ELR (cell line): ENCODE data around the gene IQSEC1.
A peak's percentile ranks its signal among the peaks of the same experiment; 100 is the strongest.

Experiments
- DNase-seq: peaks from one replicate; pipeline ENCODE4 v3.0.0-alpha.2; 2015; ENCODE audit warnings: low read depth

The IQSEC1 gene

GRCh38 chr3:13073326-13074005 lies at the start of gene IQSEC1:
TSS of gene IQSEC1 (minus strand) at chr3:13073429. CDS start at chr3:13073014, 415 bp downstream.
- no peak for DNase-seq

- DNase-seq, result no peak
Observed at GRCh38 chr3:13122081-13123012, 49.1 kb upstream of the IQSEC1 start.

- no peak for DNase-seq
Observed at GRCh38 chr3:13121553-13122001, 48.3 kb upstream of the IQSEC1 start.

GRCh38 chr3:13120928-13121552 lies 47.8 kb upstream of the IQSEC1 start:
- no peak for DNase-seq

GRCh38 chr3:13120289-13120927 lies 47.2 kb upstream of the IQSEC1 start:
- DNase-seq, result no peak

DNA sequence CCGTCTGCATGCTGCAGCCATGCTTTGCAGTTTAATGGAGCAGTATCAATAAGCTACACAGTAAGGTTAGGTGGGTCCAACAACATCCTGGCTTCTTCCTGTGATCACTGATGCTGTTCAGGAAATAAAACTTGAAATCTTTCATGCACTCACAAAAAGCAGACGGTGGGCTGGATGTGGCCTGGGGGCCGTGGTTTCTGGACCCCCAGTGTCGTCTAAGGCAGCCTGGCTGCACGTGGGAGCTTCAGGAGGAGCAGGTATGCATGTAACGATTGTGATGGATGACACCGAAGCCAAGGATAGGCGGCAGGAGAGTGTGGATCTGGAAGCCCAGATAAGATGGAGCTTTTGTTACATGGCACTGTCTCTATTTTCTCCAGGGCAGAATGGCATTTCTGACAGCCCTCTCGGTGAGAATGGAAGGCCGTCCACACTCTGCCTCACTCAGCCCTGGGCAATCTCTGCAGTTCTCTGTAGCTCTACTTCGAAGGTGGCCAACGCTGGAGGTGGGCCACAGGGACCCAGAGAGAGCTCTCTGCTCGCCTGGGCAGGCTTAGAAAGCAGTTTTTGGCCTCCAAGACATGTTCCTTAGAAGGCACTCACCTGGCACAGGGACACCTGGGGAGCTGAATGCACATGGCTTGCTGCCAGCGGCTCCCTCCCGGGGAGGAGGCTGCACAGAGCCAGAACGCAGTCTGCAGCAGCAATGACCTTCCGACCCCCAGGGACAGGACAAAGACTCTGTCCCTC lies 46.4 kb upstream of the IQSEC1 start:
- no peak for DNase-seq

GRCh38 chr3:13116426-13116825 lies 43.2 kb upstream of the IQSEC1 start:
- DNase-seq, result no peak

GRCh38 chr3:13115991-13116390 lies 42.8 kb upstream of the IQSEC1 start:
- no peak for DNase-seq

GRCh38 chr3:13115576-13115910 lies 42.3 kb upstream of the IQSEC1 start:
- DNase-seq, result no peak

- no peak for DNase-seq
Observed at GRCh38 chr3:13114811-13115575, 41.8 kb upstream of the IQSEC1 start.

- DNase-seq, result no peak
Observed at GRCh38 chr3:13113346-13114330, 40.4 kb upstream of the IQSEC1 start.

DNA sequence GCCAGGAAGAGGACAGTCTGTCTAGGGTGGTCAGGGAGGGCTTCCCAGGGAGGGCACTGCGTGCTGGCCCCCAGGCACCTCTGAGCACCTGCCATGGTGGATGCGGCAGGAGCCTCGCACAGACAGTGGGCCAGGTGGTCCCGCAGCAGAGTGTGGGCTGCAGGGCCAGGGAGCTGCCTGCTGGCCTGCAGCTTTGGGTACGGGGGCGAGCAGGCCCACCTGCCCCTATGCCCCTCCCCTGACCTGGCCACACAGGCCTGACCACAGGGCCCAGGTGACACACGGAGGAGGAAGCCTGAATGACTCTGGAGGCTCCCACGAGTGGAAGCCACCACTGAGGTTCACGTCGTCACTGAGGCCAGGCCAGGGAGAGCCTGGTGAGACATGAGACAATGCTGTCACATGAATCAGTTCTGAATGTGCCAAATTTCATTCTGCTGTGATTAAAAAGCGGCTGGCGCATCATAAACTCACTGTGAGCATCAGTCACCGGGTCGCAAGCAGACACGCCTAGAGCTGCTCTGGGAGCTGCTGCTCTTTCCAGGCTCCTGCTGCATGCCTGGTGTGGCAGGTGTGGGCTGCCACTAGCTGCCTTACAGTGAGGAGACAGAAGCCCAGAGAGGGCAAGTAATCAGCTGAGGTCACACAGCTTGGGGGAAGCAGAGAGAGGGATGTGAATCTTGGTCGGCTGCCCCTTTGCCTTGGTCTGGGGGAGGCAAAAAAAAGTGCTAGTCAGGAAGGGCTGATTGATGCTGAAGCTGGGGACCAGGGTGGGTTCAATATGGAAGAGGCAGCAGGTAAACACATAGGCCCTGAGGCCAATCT lies 39.5 kb upstream of the IQSEC1 start:
- no peak for DNase-seq

GRCh38 chr3:13111873-13112520 lies 38.8 kb upstream of the IQSEC1 start:
- no peak for DNase-seq

DNA sequence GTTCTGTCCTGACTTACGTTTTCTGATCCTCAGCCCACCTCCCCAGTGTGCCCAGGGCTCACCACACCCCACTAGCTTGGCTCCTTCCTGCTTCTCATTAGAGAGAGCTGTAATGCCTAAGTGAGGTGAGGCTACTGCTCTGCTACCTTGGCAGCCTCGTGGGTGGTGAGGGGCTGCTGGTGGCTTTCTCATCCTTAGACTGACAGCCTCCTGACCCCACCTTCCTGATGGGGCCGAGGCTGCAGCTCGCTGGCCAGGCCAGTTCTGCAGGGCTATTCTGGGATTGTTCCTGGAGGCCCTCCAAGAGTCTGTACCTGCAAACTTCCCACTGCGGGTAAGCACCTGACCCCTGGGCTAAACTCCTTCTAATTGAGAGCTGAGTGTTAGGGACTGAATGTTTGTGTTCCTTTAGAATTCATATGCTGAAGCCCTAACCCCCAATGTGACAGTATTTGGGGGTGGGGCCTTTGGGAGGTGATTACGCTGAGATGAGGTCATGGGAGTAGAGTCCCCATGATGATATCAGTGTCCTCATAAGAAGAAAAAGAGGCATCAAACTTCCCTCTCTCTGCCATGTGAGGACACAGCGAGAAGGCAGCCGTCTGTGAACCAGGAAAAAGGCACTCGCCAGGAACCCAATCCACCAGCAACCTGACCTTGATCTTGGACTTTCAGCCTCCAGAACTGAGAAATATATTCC lies 38.1 kb upstream of the IQSEC1 start:
- no peak for DNase-seq

DNA sequence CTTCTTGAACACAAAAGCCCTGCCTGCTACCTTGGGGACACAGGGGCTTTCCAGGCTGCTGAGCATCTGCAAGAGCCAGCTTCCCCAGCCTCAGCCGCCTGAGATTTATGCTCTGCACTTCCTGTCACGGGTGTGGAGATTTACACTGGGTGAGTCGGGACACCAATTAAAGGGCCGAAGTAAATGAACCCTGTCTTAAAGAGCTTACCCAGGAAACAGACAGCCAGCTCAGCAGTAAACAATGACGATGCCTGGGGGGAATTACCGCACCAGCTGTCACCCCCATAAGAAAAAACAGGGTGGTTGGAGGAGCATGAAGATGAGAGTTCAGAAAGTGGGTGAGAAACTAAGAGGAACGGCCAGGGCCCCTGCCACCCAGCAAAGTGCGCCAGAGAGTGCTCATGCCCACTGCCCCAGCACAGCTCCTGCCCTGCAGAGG lies 37.5 kb upstream of the IQSEC1 start:
- DNase-seq, result peak; percentile 54

DNA sequence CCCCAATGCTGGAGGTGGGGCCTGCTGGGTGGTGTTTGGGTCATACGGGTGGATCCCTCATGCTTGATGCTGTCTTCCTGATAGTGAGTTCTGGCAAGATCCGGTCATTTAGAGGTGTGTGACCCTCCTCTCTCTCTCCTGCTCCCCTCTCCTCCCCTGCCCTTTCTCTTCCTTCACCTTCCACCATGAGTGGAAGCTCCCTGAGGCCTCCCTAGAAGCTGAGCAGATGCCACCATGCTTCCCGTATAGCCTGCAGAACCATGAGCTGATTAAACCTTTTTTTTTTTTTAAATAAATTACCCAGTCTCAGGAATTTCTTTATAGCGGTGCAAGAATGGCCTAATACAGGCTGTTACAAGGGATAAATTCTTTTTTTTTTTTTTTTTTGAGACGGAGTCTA lies 36.3 kb upstream of the IQSEC1 start:
- no peak for DNase-seq

DNA sequence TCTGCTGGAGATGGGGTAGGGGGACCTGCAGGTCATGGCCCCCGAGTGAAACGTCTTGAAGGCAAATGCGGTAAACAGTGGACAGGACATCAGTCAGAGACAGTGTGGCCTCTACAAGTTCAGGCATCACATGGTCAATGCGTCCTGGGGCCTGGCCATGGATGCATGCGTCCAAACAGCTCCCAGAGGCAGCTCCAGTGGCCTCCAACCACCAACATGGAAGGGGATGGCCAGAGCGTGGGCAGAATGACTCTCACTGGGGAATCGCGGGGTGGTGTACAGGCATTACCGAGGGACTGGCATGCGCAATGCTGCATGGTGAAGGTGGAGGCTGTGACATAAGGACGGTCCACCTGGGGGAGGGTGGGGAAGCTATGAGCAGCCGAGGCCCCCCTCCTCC lies 35.6 kb upstream of the IQSEC1 start:
- no peak for DNase-seq

GRCh38 chr3:13107661-13108060 lies 34.4 kb upstream of the IQSEC1 start:
- DNase-seq, result no peak
